GM12891 (cell line): ENCODE results near the gene PROK1.

Experiments
- POLR2A ChIP-seq: IDR thresholded peaks from 2 replicates; pipeline ENCODE4 v1.6.1; 2011; ENCODE audit warnings: low read depth, low read length, control low read depth
- POLR2AphosphoS5 ChIP-seq: IDR thresholded peaks from 2 replicates; pipeline ENCODE4 v1.6.1; 2011; ENCODE audit warnings: low read depth, low read length, control low read depth
- SPI1 ChIP-seq: IDR thresholded peaks from 2 replicates; pipeline ENCODE4 v1.6.1; 2011; ENCODE audit warnings: low read depth, low read length, control low read depth
- TAF1 ChIP-seq: IDR thresholded peaks from 2 replicates; pipeline ENCODE4 v1.6.1; 2011; ENCODE audit warnings: low read depth, low read length, control low read depth

DNA sequence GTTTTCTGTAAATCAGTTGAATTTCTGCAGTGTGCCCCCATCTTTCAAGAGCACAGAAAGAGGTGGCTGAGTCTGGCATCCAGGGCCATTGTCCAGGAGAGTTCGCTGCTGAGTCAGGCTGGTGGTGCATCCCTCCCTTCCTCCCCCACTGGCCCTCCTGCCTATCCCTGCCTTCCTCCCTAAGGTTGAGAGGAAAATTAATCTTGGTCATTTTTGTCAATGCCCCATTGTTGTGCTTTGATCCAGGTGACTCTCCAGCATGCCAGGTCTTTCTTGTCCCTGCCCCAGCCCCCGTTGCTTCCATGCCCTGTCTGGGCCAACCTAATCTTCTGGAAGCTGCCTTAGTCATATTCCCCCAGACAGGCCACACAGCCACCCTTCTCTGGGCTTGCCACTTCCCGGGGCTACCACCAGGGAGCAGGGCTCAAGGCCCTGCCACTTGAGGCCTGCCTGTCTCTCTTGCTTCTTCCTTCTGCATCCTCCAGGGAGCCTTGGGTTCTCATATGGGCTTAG is 26.6 kb downstream of the PROK1 start:
- no peak for TF ChIP-seq TAF1
- TF ChIP-seq POLR2A: no peak
- no peak for TF ChIP-seq POLR2AphosphoS5
- TF ChIP-seq SPI1: no peak
